Duodenal mucosa (tissue), 2 donors: Measurements from ENCODE around the gene SH2D7.
A peak's percentile ranks its signal among the peaks of the same experiment; 100 is the strongest.

Experiments used
- H3K27ac ChIP-seq: one replicate; pipeline ENCODE4 v1.7.0; 2013; ENCODE audit warnings: low read depth, low read length
- H3K27me3 ChIP-seq, 2 donors: one replicate each; pipeline ENCODE4 v1.7.0; 2013; ENCODE audit warnings: low read length in 2 of 2, control low read depth in 1 of 2; ENCODE audit not compliant: insufficient read depth in 2 of 2, control insufficient read depth in 1 of 2
- H3K36me3 ChIP-seq, 2 donors: one replicate each; pipeline ENCODE4 v1.7.0; 2013; ENCODE audit warnings: low read length in 2 of 2, control low read depth in 1 of 2; ENCODE audit not compliant: insufficient read depth in 2 of 2, control insufficient read depth in 1 of 2
- H3K4me1 ChIP-seq, 2 donors: one replicate each; pipeline ENCODE4 v1.7.0; 2013; ENCODE audit warnings: low read length in 2 of 2, control low read depth in 1 of 2; ENCODE audit not compliant: insufficient read depth in 2 of 2, control insufficient read depth in 1 of 2
- H3K4me3 ChIP-seq, 2 donors: one replicate each; pipeline ENCODE4 v1.7.0; 2013; ENCODE audit warnings: low read length in 2 of 2, low read depth in 1 of 2
- H3K9ac ChIP-seq, 2 donors: one replicate each; pipeline ENCODE4 v1.7.0; 2013; ENCODE audit warnings: low read length in 2 of 2, low read depth in 1 of 2
- H3K9me3 ChIP-seq, 2 donors: one replicate each; pipeline ENCODE4 v1.7.0; 2013; ENCODE audit warnings: low read length in 2 of 2, control low read depth in 1 of 2; ENCODE audit not compliant: control insufficient read depth in 1 of 2

Gene SH2D7

DNA sequence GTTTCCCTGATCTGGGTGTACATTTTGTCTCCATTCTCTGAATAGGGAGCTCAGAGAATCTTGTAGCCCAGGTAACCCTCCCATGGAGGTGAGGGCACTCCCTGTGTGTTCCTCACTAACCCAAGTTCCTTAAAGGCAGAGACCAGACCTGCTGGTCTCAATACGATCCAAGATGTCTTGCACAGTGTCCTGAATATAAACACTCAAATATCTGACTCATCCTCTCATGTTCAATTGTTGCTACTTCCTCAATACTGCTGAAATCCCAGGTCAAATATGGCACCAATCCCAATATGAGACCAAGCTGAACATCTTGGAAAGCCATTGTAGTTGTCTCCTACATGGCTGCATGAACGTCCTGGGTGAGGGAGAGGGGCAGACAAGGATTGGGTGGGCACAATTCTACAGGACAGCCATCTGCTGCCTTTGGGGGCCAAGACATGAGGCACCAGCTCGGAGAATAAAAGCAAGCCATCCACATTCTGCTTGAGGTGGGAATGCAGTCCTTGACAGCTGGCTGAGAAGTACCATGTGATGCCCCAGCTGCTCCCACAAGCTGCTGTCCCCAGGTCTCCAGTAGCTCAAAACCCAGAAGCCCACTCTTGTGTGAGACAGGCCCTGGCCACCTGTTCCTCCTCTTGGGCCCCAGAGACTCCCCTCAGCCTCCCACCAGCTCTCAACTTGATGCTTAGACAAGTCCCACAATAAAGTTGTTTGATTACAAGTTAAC, 33.1 kb upstream of the SH2D7 start:
- Histone ChIP-seq H3K27ac (no peak overlapping the region), H3K27me3 (no peaks in the 10 kb centered on the region), H3K9ac (no peak overlapping the region), H3K4me1 (peaks cover 78% of the 10 kb centered on the region in 2 donors), H3K9me3 (no peaks in the 10 kb centered on the region), H3K36me3 (no peaks in the 10 kb centered on the region), H3K4me3 (no peak overlapping the region)

GRCh38 chr15:78060232-78060631, 32.1 kb upstream of the SH2D7 start:
- H3K9ac ChIP-seq: no peak overlapping the region
- peaks cover 82 to 83% of the 10 kb centered on the region in 2 donors for H3K4me1 ChIP-seq
- H3K4me3 ChIP-seq: no peak overlapping the region
- no peaks in the 10 kb centered on the region for H3K9me3 ChIP-seq
- no peaks in the 10 kb centered on the region for H3K27me3 ChIP-seq
- no peak overlapping the region for H3K27ac ChIP-seq
- H3K36me3 ChIP-seq: no peaks in the 10 kb centered on the region

DNA sequence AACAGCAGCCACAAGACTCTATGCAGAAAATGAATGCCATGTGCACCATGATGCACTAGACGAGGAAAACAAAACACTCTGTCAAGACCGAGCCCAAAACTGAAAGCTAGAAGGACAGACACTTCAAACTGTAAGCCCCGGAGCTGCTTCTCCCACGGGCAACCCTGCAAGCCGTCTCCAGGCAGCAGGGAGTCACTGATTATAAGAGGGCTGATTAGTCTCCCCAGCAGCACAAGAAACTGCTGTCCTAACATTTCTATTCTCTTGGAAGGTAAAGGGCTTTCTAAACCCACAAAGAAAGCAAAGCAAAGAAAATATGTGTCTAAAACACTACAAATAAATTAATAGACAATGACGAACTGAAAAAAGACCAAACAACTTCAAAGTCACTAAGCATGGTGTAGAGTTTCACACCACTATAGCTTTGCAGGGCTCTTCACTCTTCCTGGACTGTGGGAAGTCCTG, 30.4 kb upstream of the SH2D7 start:
- peak overlapping the region; percentile 44 for H3K27ac ChIP-seq
- no peaks in the 10 kb centered on the region for H3K36me3 ChIP-seq
- H3K9ac ChIP-seq: peak overlapping the region; percentile 49 to 50
- H3K4me1 ChIP-seq: peaks cover 82 to 83% of the 10 kb centered on the region in 2 donors
- no peaks in the 10 kb centered on the region for H3K9me3 ChIP-seq
- peak overlapping the region; percentile 35 to 48 for H3K4me3 ChIP-seq
- no peaks in the 10 kb centered on the region for H3K27me3 ChIP-seq

DNA sequence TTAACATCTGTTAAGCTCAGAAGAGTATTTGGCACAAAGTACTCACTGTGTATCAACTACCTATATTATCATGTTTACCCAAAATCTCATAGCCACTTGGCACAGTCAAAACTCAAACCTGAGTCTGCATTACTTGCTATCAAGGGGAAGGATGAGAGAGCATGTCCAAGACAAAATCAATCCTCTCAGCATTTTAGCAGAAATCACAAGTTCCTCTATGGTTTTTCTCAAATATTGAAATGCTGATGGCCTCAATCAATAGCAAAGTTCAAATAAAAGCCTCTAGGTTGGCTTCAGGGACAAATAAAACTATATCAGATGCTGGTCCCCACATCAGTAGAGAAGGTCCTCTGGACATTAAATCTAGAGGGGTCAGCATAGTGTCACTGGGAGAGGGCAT, 29.1 kb upstream of the SH2D7 start:
- no peaks in the 10 kb centered on the region for H3K36me3 ChIP-seq
- H3K27ac ChIP-seq: no peak overlapping the region
- no peaks in the 10 kb centered on the region for H3K27me3 ChIP-seq
- no peaks in the 10 kb centered on the region for H3K9me3 ChIP-seq
- no peak overlapping the region for H3K9ac ChIP-seq
- no peak overlapping the region for H3K4me3 ChIP-seq
- peaks cover 81 to 85% of the 10 kb centered on the region in 2 donors for H3K4me1 ChIP-seq

DNA sequence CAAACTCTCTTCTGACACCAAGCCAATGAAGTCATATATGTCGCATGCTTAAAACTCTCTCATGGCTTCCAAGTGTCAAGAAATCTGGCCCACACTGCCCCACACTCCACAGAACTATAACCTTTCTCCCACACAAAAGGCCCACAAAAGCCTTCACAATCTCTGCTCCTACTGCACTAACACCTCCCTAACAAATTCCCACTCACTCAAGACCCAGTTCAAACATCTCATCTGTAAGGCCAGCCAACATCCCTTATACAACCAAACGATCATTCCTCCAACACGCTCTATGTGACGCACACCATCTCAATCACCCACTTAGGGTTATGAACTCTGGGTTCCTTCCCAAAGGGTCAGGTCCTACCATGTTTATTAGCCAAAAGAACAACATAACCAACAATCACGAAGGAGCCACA, 28.4 kb upstream of the SH2D7 start:
- H3K9ac ChIP-seq: no peak overlapping the region
- peaks cover 81 to 85% of the 10 kb centered on the region in 2 donors for H3K4me1 ChIP-seq
- H3K36me3 ChIP-seq: no peaks in the 10 kb centered on the region
- peak overlapping the region; percentile 34 for H3K27ac ChIP-seq
- no peaks in the 10 kb centered on the region for H3K9me3 ChIP-seq
- H3K27me3 ChIP-seq: no peaks in the 10 kb centered on the region
- H3K4me3 ChIP-seq: no peak overlapping the region

- Histone ChIP-seq H3K36me3 (no peaks in the 10 kb centered on the region), H3K27ac (peak overlapping the region; percentile 47), H3K4me1 (peaks cover 81 to 85% of the 10 kb centered on the region in 2 donors), H3K27me3 (no peaks in the 10 kb centered on the region), H3K9me3 (no peaks in the 10 kb centered on the region), H3K9ac (no peak overlapping the region), H3K4me3 (no peak overlapping the region)
These were observed 27.8 kb upstream of the SH2D7 start for GRCh38 chr15:78064544-78064943.

GRCh38 chr15:78065284-78065872, 27.0 kb upstream of the SH2D7 start:
- Histone ChIP-seq H3K27me3 (no peaks in the 10 kb centered on the region), H3K4me1 (peaks cover 81 to 86% of the 10 kb centered on the region in 2 donors), H3K4me3 (peak overlapping the region; percentile 8 to 18), H3K36me3 (no peaks in the 10 kb centered on the region), H3K27ac (peak overlapping the region; percentile 47), H3K9ac (peak overlapping the region in 1 of 2 donors; percentile 9), H3K9me3 (no peaks in the 10 kb centered on the region)

DNA sequence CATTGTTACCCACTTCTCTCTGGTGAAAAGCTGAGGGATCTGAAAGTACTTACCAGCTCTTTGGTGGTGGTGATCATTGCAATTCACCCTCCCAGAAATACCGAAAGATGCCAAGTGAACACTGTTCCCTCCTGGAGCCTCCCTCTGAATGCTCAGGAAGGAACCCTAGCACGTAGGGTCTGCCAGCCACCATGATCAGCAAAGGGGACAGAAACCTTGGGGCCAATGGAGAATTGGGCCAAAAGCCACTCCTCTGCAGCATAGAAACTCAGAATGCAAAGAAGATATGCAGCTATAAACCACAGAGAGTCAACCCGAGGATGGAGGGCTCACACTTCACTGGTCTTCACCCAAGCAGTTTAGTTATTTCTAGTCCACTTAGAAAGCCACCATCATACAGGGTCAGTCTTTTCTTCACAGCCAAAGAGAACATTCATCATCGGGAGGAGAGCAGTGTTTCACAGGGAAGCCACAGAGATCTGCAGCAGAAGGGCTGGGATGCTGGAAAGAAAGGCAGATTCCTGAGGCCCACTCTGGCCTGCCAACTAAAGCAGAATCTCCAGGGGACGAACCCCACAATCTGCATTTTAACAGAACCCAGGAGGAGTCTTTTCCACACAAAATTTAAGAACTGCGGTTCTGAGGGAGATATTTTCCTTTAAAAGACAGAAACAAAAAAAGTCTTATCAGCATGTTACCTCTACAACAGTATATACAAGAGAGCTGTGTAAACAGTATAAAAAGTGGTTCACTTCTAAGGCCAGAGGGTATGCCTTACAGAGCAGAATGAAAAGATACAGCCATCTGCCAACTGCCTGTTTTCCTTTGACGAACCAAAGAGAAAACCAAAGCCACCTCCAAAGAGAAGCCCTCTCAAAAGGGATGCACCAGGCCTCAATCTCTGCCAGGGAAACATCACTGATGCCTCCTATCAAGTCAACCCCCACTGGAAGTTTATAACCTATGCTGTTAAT, 26.1 kb upstream of the SH2D7 start:
- Histone ChIP-seq H3K9ac (no peak overlapping the region), H3K36me3 (no peaks in the 10 kb centered on the region), H3K27me3 (no peaks in the 10 kb centered on the region), H3K9me3 (no peaks in the 10 kb centered on the region), H3K4me1 (peaks cover 84 to 89% of the 10 kb centered on the region in 2 donors), H3K27ac (peak overlapping the region; percentile 17), H3K4me3 (peak overlapping the region; percentile 3 to 6)

DNA sequence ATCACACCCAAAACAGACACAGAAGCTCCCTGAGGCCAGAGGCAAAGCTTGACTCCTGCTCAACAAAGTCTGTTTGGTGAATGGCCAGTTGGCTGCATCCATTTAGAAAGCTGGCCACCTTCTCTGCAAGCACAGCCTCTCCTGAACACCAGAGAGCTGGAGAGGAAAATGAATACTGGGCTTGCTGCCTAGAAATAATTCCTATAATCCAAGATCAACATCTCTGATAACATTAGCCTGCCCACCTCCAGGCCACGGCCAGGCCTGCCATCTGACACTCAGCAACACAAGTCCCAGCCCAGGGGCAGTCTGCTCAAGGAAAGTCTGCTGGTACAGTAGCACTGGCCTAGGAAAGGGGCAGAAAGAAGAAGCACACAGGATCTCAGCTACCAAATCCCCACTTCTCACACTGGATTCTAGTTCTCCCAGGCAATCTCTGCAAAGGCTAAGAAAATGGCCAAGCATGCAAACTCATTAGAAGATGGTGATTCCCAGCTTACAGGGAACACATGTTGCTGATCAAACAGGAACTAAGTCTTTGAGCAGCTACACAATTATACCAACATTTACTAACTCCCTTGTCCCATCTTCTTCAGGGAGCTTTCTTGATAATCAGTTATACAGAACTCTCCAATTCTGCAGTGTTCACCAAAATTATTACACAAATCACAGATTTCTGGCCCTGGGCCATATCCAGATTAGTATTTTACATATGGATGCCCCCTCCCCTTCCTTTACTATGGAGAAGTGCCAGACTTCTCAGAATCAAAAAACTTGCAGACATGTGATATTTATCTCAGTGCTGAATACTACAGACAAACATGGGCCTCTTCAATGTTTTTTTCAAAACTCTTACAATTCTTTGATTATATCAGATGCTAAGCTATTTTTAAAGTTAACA, 24.8 kb upstream of the SH2D7 start:
- H3K9ac ChIP-seq: no peak overlapping the region
- peaks cover 89 to 94% of the 10 kb centered on the region in 2 donors for H3K4me1 ChIP-seq
- H3K4me3 ChIP-seq: peak overlapping the region in 1 of 2 donors; percentile 9
- no peaks in the 10 kb centered on the region for H3K27me3 ChIP-seq
- H3K36me3 ChIP-seq: no peaks in the 10 kb centered on the region
- H3K9me3 ChIP-seq: no peaks in the 10 kb centered on the region
- H3K27ac ChIP-seq: peak overlapping the region; percentile 1
